NCI-H146 treated with DMSO at 0.1 percent for 48 hours (cell line): ENCODE results near the gene SATB1.

Source experiments
- DNase-seq: peaks from one replicate; lab custom pipeline; 2025; ENCODE audit not compliant: unreplicated experiment; lab: John Stamatoyannopoulos, UW

SATB1 gene

GRCh38 chr3:18432752-18433151, 7.6 kb upstream of the SATB1 start:
- no peak for DNase-seq

GRCh38 chr3:18431266-18431665, 6.1 kb upstream of the SATB1 start:
- DNase-seq: no peak

- no peak for DNase-seq
Observed at GRCh38 chr3:18428991-18429745, 4.0 kb upstream of the SATB1 start.

DNA sequence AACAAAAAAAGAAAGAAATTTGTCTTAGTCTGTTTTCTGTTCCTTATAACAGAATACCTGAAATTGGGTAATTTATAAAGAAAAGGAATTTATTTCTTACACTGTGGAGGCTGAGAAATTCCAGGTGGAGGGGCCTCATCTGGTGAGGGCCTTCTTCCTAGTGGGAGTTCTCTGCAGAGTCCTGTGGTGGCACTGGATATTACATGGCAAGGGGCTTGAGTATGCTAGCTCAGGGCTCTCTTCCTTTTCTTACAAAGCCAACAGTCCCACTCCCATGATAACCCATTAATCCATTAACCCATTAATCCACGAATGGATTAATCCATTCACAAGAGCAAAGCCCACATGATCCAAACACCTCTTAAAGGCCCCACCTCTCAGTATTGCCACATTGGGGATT, 2.9 kb upstream of the SATB1 start:
- DNase-seq: no peak

DNA sequence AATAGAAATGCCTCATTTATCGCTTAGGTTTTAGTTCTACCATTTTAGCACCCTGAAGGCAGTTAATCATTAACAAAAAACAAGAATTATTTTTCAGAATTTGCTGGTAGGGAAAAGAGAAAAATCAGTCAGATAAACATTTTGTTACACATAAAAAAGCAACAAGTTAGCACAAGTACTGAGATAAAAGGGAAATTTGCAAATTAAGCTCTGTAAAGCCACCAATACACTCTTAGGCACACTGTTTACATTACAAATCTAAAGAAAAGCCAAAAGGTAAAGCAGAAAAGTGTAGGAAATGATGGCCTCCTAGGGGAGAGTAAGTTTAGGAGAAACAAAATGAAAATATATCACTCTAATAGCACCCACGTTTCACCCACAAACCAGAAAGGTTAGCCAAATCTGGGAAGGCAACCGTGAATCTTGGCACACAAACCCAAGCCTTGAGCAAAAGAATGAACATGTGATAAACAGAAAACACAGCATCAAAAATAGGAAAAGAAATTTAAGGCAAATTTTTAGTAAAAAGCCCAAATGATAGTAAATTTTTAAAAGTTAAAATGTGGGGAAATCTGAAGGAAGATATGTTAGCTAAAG, 1.6 kb upstream of the SATB1 start:
- no peak for DNase-seq

DNA sequence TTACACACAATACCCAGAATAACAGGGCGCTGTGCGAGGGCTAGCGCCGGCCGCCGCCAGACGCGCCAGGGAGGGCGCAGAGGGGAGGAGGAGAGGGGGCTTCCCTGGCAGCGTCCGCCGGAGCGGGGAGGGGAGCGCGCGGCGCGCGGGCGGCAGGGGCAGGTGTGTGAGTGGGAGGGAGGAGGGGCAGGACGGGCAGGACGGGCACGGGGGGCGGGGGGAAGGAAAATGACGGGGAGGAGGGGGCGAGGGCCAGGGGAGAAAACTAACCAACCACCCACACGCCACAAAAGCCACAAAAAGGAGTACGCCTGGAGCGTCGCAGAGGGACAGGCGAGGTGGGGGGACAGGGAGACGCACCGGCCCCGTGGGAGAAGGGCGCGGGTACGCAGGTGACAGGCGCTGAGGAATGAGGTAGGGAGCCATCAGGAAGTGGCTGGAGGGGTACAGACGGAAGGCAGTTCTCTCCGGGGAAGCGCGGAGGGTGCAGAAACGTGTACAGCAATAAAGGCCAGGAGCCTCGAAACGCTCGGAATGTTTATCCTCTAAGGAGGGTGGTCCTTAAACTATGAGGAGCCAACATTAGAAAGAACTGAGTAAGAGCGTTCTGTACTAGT, 610 bp upstream of the SATB1 start:
- peak; percentile 85 for DNase-seq

- DNase-seq: no peak
Observed at GRCh38 chr3:18424213-18424728, 868 bp downstream of the SATB1 start.

- DNase-seq: no peak
Observed at GRCh38 chr3:18423401-18424212, 1.5 kb downstream of the SATB1 start.

DNA sequence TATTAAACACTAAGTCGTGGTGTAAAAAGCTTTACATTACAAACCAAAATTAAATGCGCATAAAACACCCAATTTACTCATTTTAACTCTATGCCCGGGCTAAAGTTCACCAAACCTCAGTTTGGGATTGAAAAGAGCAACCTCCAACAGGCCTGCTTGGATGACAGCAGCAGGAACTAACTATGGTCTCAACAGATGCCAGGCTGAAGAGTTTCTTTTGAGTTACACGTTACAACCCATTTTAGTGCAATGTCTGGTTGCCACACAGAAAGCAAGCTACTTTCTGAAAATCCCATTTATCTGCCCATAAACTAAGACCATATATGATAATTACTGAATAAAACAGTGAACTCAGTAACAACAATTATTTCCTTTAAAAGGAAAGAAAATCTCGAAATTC, 2.2 kb downstream of the SATB1 start:
- DNase-seq: no peak

DNA sequence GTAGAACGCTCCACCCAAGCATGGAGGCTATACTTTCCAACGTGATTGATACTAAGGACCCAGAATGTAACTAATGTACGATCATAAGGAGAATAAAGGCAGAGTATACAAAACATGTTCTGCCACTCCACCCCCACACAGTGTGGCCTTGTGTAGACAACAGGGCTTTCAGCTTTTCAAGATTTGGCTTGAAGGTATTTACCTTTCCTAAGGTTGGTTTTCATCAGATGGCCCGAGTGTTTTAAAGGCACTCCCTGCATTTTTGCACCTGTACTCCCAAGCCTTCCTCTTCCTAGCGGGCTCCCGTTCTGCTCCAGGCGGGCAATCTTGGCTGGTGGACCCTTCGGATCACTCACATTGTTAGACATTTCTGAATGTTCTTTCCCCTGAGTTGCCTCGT, 4.6 kb downstream of the SATB1 start:
- DNase-seq: no peak

DNA sequence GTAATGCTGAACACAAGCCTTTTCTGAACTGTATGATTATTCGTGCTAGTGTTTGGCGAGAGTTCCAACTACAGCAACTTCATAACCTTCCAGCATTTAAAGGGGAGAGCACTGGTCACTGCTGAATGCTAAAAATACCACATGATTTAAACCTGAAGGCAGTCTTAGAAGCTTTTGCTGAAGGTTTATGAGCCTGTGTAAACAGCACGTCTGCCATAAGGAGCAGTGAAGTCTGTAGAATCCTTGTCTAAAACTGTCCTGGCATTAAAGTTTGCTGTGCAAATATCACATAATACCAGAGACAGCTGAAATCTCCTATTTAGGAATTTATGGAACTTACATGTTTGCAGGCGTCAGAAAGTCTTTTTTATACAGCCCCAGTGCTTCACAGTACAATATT, 5.9 kb downstream of the SATB1 start:
- DNase-seq: no peak

GRCh38 chr3:18417904-18418572, 7.1 kb downstream of the SATB1 start:
- DNase-seq: no peak

GRCh38 chr3:18416332-18416731, 8.8 kb downstream of the SATB1 start:
- no peak for DNase-seq

GRCh38 chr3:18415839-18416238, 9.3 kb downstream of the SATB1 start:
- no peak for DNase-seq

DNA sequence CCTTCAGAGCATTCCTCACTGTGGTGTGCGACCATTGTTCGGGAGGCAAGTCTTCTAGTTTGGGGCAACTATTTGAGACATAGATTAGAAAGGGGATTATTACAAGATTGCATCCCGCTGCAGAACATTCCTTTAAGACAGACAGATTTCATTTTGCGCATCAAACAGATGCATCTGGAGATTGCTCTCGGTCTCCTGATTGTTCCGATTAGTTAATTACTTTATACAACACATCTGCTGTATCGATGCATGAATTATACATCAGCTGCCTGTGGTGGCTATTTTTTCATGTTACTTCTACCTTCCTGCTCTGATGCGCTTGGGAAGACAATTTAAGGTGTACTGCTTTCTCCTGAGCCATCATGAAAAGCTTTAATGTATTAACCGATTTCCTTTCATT, 10.0 kb downstream of the SATB1 start:
- DNase-seq: no peak

- DNase-seq: no peak
Observed at GRCh38 chr3:18412684-18413083, 12.5 kb downstream of the SATB1 start.

DNA sequence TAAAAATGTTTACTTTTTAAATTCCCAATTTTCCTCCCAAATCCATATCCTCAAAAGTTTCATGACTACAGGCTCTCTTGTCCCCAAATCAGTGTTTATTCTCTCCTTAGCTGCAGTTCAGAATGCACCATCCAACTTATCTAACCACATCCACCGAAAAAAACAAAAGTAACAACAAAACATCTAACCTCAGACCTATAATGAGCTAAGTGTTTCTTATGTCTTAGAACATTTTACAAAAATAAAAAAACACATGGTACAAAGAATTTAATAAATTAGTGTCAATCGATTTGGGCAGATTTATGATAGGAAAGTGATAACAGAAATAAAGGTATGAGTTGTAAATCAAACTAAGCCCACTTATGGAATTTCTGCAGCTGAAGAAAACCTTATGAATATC, 13.6 kb downstream of the SATB1 start:
- no peak for DNase-seq

DNA sequence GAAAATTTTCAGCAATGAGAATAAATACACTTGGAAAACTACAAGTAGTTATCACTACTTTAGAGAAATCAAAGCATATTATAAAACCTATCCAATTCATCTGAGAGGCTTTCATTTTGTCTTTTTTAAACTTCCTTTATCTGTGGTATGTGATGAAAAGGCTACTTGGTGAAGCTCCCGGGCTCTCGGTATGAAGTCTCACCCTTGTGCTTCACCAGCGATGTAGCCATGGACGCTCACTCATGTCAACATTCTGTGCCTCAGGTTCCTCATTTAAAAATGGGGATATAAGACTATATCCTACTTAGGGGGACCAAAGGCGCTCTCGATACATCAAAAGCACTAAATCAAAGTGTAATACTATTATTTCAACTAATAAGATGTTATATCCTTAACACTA, 14.9 kb downstream of the SATB1 start:
- no peak for DNase-seq

- no peak for DNase-seq
Observed at GRCh38 chr3:18409266-18409665, 15.9 kb downstream of the SATB1 start.

DNA sequence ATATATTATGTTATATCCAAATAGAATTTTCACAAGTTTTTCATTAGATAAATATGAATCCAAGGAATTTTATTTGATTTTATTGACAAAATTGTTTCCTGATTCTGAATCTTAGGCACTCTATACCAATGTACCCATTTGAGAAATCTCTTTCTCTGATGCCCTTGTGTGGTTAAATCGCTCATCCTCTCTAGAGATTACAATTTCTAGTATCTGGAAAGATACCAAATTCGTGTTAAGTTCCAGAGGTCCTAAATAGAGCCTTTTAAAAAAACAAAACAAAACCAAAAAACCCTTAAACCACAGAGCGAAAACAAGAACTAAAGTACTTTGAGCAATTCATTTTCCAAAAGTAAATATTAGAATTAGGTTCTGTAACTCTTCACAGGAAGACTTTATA, 20.0 kb downstream of the SATB1 start:
- no peak for DNase-seq

DNA sequence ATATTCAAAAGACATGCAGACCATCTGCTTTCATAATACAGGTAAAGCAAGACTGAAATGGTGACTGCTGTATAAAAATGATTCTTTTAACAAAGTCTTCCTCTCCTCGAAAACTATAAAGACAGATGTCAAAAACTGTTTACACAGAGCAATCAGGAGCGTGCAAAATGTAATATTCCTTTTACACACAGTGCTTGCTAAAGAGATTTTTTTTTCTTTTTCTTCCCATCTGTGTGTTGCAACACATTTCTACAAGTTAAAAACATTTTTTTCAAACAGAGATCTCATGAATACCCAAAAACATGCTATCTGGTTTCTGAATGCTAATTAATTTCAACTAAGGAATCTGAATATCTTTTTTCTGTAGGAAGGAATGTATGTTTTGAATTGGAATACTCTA, 22.1 kb downstream of the SATB1 start:
- DNase-seq: no peak
